GM18861 (cell line): ENCODE results near the gene ZMYND15.

Source experiments
- ATAC-seq: cut with Tn5 transposase; IDR thresholded peaks from one replicate; pipeline ENCODE4 v1.9.1; 2021; ENCODE audit not compliant: unreplicated experiment

Gene ZMYND15

GRCh38 chr17:4742133-4742532 is 2.5 kb downstream of the ZMYND15 start:
- ATAC-seq = no peak

GRCh38 chr17:4742629-4743028 is 3.0 kb downstream of the ZMYND15 start:
- ATAC-seq = no peak

GRCh38 chr17:4743216-4743615 is 3.6 kb downstream of the ZMYND15 start:
- no peak for ATAC-seq

GRCh38 chr17:4743898-4744297 is 4.3 kb downstream of the ZMYND15 start:
- ATAC-seq = no peak

GRCh38 chr17:4744999-4745969 is 5.7 kb downstream of the ZMYND15 start:
- no peak for ATAC-seq

- ATAC-seq = no peak
Measured at GRCh38 chr17:4747847-4748246, 8.2 kb downstream of the ZMYND15 start.

- ATAC-seq = no peak
Measured at GRCh38 chr17:4748686-4749085, 9.1 kb downstream of the ZMYND15 start.

- no peak for ATAC-seq
Measured at GRCh38 chr17:4750606-4751005, 11.0 kb downstream of the ZMYND15 start.

- ATAC-seq = no peak
Measured at GRCh38 chr17:4751932-4752331, 12.3 kb downstream of the ZMYND15 start.

- no peak for ATAC-seq
Measured at GRCh38 chr17:4753392-4753791, 13.8 kb downstream of the ZMYND15 start.

GRCh38 chr17:4759776-4760236 is 20.2 kb downstream of the ZMYND15 start:
- no peak for ATAC-seq

GRCh38 chr17:4764595-4764994 is 25.0 kb downstream of the ZMYND15 start:
- no peak for ATAC-seq

- ATAC-seq = no peak
Measured at GRCh38 chr17:4766201-4766600, 26.6 kb downstream of the ZMYND15 start.

- ATAC-seq = no peak
Measured at GRCh38 chr17:4766723-4767122, 27.1 kb downstream of the ZMYND15 start.

- no peak for ATAC-seq
Measured at GRCh38 chr17:4768298-4768697, 28.7 kb downstream of the ZMYND15 start.

- no peak for ATAC-seq
Measured at GRCh38 chr17:4769628-4770027, 30.0 kb downstream of the ZMYND15 start.

- no peak for ATAC-seq
Measured at GRCh38 chr17:4771519-4772234, 32.0 kb downstream of the ZMYND15 start, which contains the start of gene TM4SF5. Gene TM4SF5 (plus strand): TSS chr17:4771886. CDS start chr17:4771923, 37 bp downstream.

- no peak for ATAC-seq
Measured at GRCh38 chr17:4772235-4772613, 32.6 kb downstream of the ZMYND15 start.

GRCh38 chr17:4777969-4778760 is 38.5 kb downstream of the ZMYND15 start:
- ATAC-seq = no peak

GRCh38 chr17:4780325-4780955 is 40.8 kb downstream of the ZMYND15 start:
- no peak for ATAC-seq

GRCh38 chr17:4782652-4783051 is 43.0 kb downstream of the ZMYND15 start:
- ATAC-seq = no peak
